ENCODE data around the gene RNPS1. TPM values are rescaled to one million over a fixed set of nuclear protein-coding genes. Genes with fewer than 3 reads are reported as not detected.

RNPS1 gene
- total RNA-seq = 130 TPM

- H3K4me3 ChIP-seq = peak within 1 kb of the TSS; percentile 77 to 93
- H3K4me1 ChIP-seq = peaks cover 47% of the 10 kb centered on the region
- peak; percentile 97 to 98 for DNase-seq (ENCODE audit: extremely low spot score in 2 of 2)
- intact Hi-C loops (cut with DNase I) = no loop called here
- no peak for TF ChIP-seq CTCF (IDR thresholded peaks at IDR 0.05)
- peak in 1 of 2 donors; percentile 98 for TF ChIP-seq POLR2A (IDR thresholded peaks at IDR 0.05)
- TF ChIP-seq POLR2AphosphoS5 (IDR thresholded peaks at IDR 0.05; ENCODE audit: insufficient read depth in 1 of 2, low read depth in 1 of 2) = peak; percentile 96 to 100
- H3K36me3 ChIP-seq = peaks cover 0 to 8% of the 10 kb centered on the region in 2 donors
- H3K27me3 ChIP-seq = no peaks in the 10 kb centered on the region
- peak within 1 kb of the TSS; percentile 96 for H3K27ac ChIP-seq
- no peaks in the 10 kb centered on the region for H3K9me3 ChIP-seq
Measured at GRCh38 chr16:2267913-2268666, at the start of gene RNPS1. Gene RNPS1, minus strand, starts transcription at chr16:2268126. Its CDS starts 3,483 bp downstream, at chr16:2264643.

GRCh38 chr16:2317231-2318020, 49.5 kb upstream of the RNPS1 start:
- no peak for DNase-seq (ENCODE audit: extremely low spot score in 2 of 2)
- Histone ChIP-seq H3K27ac (no peak overlapping the region), H3K4me1 (no peaks in the 10 kb centered on the region), H3K4me3 (no peak overlapping the region), H3K9me3 (no peaks in the 10 kb centered on the region), H3K27me3 (no peaks in the 10 kb centered on the region), H3K36me3 (no peaks in the 10 kb centered on the region)
- intact Hi-C loops (cut with DNase I) = no loop called here
- TF ChIP-seq CTCF (IDR thresholded peaks at IDR 0.05) = no peak
- no peak for TF ChIP-seq POLR2AphosphoS5 (IDR thresholded peaks at IDR 0.05; ENCODE audit: insufficient read depth in 1 of 2, low read depth in 1 of 2)

- Histone ChIP-seq H3K27me3 (no peaks in the 10 kb centered on the region), H3K9me3 (no peaks in the 10 kb centered on the region), H3K27ac (no peak overlapping the region), H3K4me3 (no peak overlapping the region), H3K36me3 (no peaks in the 10 kb centered on the region), H3K4me1 (no peaks in the 10 kb centered on the region)
- TF ChIP-seq POLR2A (IDR thresholded peaks at IDR 0.05) (no peak), POLR2AphosphoS5 (IDR thresholded peaks at IDR 0.05; ENCODE audit: insufficient read depth in 1 of 2, low read depth in 1 of 2) (no peak), CTCF (IDR thresholded peaks at IDR 0.05) (no peak)
- intact Hi-C loops (cut with DNase I) = no loop called here
- no peak for DNase-seq (ENCODE audit: extremely low spot score in 2 of 2)
Measured at GRCh38 chr16:2308089-2308962, 40.4 kb upstream of the RNPS1 start.

- H3K36me3 ChIP-seq = no peaks in the 10 kb centered on the region
- no peak for DNase-seq (ENCODE audit: extremely low spot score in 2 of 2)
Measured at GRCh38 chr16:2299915-2300192, 31.9 kb upstream of the RNPS1 start.

More at GRCh38 chr16:2299915-2300192, 31.9 kb upstream of the RNPS1 start:
- Histone ChIP-seq H3K27ac (no peak overlapping the region), H3K4me3 (no peak overlapping the region), H3K27me3 (no peaks in the 10 kb centered on the region), H3K4me1 (no peaks in the 10 kb centered on the region), H3K9me3 (no peaks in the 10 kb centered on the region)
- TF ChIP-seq POLR2A (IDR thresholded peaks at IDR 0.05) (no peak), POLR2AphosphoS5 (IDR thresholded peaks at IDR 0.05; ENCODE audit: insufficient read depth in 1 of 2, low read depth in 1 of 2) (no peak), CTCF (IDR thresholded peaks at IDR 0.05) (no peak)
- intact Hi-C loops (cut with DNase I) = no loop called here
